Mucosa of descending colon (tissue), 3 donors: ENCODE results near the gene SNAP47. TPM values are rescaled to one million over a fixed set of nuclear protein-coding genes. Genes with fewer than 3 reads are reported as not detected.
A peak's percentile ranks its signal among the peaks of the same experiment; 100 is the strongest.

Experiments
- ATAC-seq: fragments of 200-7000 bp; cut with Tn5 transposase; one replicate; pipeline ENCODE4 v1.9.1; 2020; ENCODE audit warnings: mild to moderate bottlenecking, moderate library complexity
- DNase-seq, 3 donors: peaks; one replicate each; pipeline ENCODE4 v3.0.0-alpha.2; 2020
- H3K36me3 ChIP-seq: fragments of 200-600 bp; one replicate; pipeline ENCODE4 v1.8.0; 2021; ENCODE audit warnings: low read depth, mild to moderate bottlenecking
- H3K4me1 ChIP-seq: fragments of 200-600 bp; one replicate; pipeline ENCODE4 v1.8.0; 2021; ENCODE audit warnings: low read depth, mild to moderate bottlenecking
- H3K4me3 ChIP-seq: fragments of 200-600 bp; one replicate; pipeline ENCODE4 v1.8.0; 2021; ENCODE audit warnings: mild to moderate bottlenecking
- H3K9me3 ChIP-seq: fragments of 200-600 bp; one replicate; pipeline ENCODE4 v1.8.0; 2021; ENCODE audit warnings: mild to moderate bottlenecking
- CTCF ChIP-seq: fragments of 200-600 bp; IDR thresholded peaks from one replicate; pipeline ENCODE4 v1.8.0; 2022; ENCODE audit warnings: antibody characterized with exemption, mild to moderate bottlenecking
- intact Hi-C, 2 donors: fragments of 100-400 bp; cut with DNase I in 1 of 2; cut with micrococcal nuclease in 1 of 2; formaldehyde crosslinking; loops; one replicate each; pipeline versions ENCODE4 v1.11.0 to v1.11.1; 2022; cut with DNase I, micrococcal nuclease
- total RNA-seq, 3 donors: library from RNA; stranded (reverse); fragmentation: NEBNext Ultra II Directional in 2 of 3; extraction: Animal tissue kit (Norgen Biotek cat#: 25700) in 2 of 3; gene quantifications; one replicate each; pipeline versions ENCODE4 v1.2.1 to v1.2.4, GENCODE V29; 2021 to 2023
- donor health status: DM: no; HTN: no; CAD: no; lungs with moderate emphysema.
- donor health status: DM: no; HTN: no; CAD: no.
- donor health status: DM: no; HTN: yes; CAD: no.

The SNAP47 gene
- total RNA-seq, 3 donors from 2014 or later: 16.4 to 31.9 (median 27.6) TPM

- Histone ChIP-seq H3K9me3 (no peaks in the 10 kb centered on the region), H3K4me3 (no peak overlapping the region), H3K4me1 (peaks cover 27% of the 10 kb centered on the region), H3K36me3 (no peaks in the 10 kb centered on the region)
- intact Hi-C loops: no loop called here
- DNase-seq (no peak), ATAC-seq (no peak)
- no peak for TF ChIP-seq CTCF
Observed at GRCh38 chr1:227733309-227733705, 1.9 kb upstream of the SNAP47 start.

GRCh38 chr1:227733751-227734545, 1.3 kb upstream of the SNAP47 start:
- Histone ChIP-seq H3K4me1 (peaks cover 24% of the 10 kb centered on the region), H3K36me3 (no peaks in the 10 kb centered on the region), H3K4me3 (no peak overlapping the region), H3K9me3 (no peaks in the 10 kb centered on the region)
- DNase-seq: no peak
- intact Hi-C loops: no loop called here
- TF ChIP-seq CTCF: no peak
- no peak for ATAC-seq

GRCh38 chr1:227734546-227734855, 734 bp upstream of the SNAP47 start:
- TF ChIP-seq CTCF: no peak
- H3K4me1 ChIP-seq: peaks cover 18% of the 10 kb centered on the region
- DNase-seq: no peak
- peak overlapping the region; percentile 80 for H3K4me3 ChIP-seq
- peak; percentile 8 for ATAC-seq
- no peaks in the 10 kb centered on the region for H3K36me3 ChIP-seq
- intact Hi-C loops: no loop called here
- H3K9me3 ChIP-seq: no peaks in the 10 kb centered on the region

DNA sequence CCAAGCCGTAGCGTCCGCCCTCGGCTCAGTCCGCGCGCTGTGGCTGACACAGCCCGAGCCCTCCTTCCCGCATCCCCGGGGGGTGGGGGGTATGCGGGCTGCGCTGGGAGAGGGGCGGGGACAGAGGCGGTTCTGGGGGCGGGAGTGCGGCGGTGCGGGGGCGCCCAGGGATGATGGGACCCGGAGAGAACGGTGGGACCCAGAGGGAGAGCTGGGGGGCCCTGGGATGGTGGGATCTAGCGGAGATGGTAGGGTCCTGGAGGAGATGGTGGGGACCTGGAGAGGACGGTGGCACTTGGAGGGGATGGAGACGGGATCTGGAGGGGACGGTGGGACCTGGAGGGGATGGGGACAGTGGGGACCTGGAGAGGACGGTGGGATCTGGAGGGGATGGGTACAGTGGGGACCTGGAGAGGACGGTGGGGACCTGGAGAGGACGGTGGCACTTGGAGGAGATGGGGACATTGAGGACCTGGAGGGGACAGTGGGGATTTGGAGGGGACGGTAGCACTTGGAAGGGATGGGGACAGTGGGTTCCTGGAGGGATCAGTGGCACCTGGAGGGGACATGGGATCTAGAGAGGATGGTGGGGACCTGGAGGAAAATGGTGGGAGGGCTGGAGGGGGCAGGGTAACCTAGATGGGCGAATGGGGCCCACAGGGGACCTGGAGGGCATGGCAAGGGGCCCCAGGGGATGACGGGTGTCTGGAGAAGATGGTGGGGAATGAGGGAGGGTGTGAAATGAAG, 477 bp downstream of the SNAP47 start:
- Histone ChIP-seq H3K36me3 (no peaks in the 10 kb centered on the region), H3K4me1 (peaks cover 13% of the 10 kb centered on the region), H3K9me3 (no peaks in the 10 kb centered on the region), H3K4me3 (peak overlapping the region; percentile 80)
- peak; percentile 3 for ATAC-seq
- DNase-seq: no peak
- no peak for TF ChIP-seq CTCF
- intact Hi-C loops: no loop called here

DNA sequence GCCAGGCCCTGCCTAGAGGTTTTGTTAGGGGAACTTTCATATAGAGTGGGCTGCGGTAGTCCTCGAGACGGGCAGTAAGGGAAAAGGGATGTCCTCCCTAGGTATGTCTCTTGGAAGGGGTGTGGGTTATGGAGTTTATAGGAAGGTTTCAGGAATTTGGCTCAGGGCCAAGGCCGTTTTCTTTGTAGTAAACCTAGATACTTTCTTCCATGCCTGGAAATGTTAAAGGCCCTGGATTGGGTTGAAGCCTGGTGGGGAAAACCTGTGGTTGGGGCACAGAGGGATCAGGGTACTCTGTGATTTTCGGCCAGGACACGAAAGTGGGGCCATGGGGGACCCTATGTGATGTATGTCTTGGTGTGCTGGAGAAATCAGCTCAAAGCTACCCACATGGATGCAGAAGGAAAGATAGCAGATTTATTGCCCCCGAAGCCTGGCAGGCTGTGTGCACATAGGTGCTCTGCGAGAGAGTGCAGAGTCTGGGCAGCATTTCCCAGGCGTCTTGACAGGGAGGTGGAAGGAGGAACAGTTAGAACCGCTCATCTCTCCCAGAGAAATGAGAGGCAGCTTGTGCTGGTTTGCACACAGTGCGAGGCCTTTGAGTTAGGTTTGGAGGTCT, 1.7 kb downstream of the SNAP47 start:
- TF ChIP-seq CTCF: no peak
- Histone ChIP-seq H3K4me1 (peaks cover 13% of the 10 kb centered on the region), H3K9me3 (no peaks in the 10 kb centered on the region), H3K36me3 (no peaks in the 10 kb centered on the region), H3K4me3 (no peak overlapping the region)
- DNase-seq (no peak), ATAC-seq (no peak)
- intact Hi-C loops: no loop called here
